Left renal cortex interstitium (tissue), 4 donors: ENCODE results near the gene KLF12. TPM values are rescaled to one million over a fixed set of nuclear protein-coding genes. Genes with fewer than 3 reads are reported as not detected.

ENCODE experiments used
- DNase-seq, 4 donors: peaks; one replicate each; pipeline ENCODE4 v3.0.0-alpha.2; 2013; ENCODE audit warnings: low read depth in 4 of 4, low spot score in 2 of 4, missing footprints in 1 of 4
- polyA plus RNA-seq, 4 donors: library from polyadenylated mRNA; unstranded; fragments of 120-200 nt; gene quantifications; one replicate each; pipeline ENCODE4 v1.2.1, GENCODE V29; 2013; ENCODE audit not compliant: insufficient read length in 4 of 4

The KLF12 gene
- polyA plus RNA-seq, 4 donors: 24.4 to 28.4 (median 25.7) TPM

GRCh38 chr13:74104661-74105275 lies 29.4 kb downstream of the KLF12 start:
- DNase-seq: no peak

GRCh38 chr13:74103970-74104555 lies 30.1 kb downstream of the KLF12 start:
- DNase-seq: no peak

- no peak for DNase-seq
Measured at GRCh38 chr13:74103196-74103595, 31.0 kb downstream of the KLF12 start.

GRCh38 chr13:74102691-74103090 lies 31.5 kb downstream of the KLF12 start:
- no peak for DNase-seq

GRCh38 chr13:74101436-74101835 lies 32.8 kb downstream of the KLF12 start:
- DNase-seq: no peak

GRCh38 chr13:74098077-74098476 lies 36.1 kb downstream of the KLF12 start:
- DNase-seq: no peak

- DNase-seq: no peak
Measured at GRCh38 chr13:74097116-74097515, 37.1 kb downstream of the KLF12 start.

GRCh38 chr13:74093691-74094090 lies 40.5 kb downstream of the KLF12 start:
- DNase-seq: no peak

GRCh38 chr13:74092711-74093110 lies 41.5 kb downstream of the KLF12 start:
- no peak for DNase-seq

- DNase-seq: no peak
Measured at GRCh38 chr13:74090869-74091605, 43.2 kb downstream of the KLF12 start.

GRCh38 chr13:74090397-74090796 lies 43.8 kb downstream of the KLF12 start:
- DNase-seq: no peak

- no peak for DNase-seq
Measured at GRCh38 chr13:74087357-74087756, 46.8 kb downstream of the KLF12 start.
